GM21381 (cell line): Measurements from ENCODE around the gene TRIM13.

ENCODE experiments used
- ATAC-seq: cut with Tn5 transposase; IDR thresholded peaks from one replicate; pipeline ENCODE4 v1.9.1; 2021; ENCODE audit warnings: mild to moderate bottlenecking, moderate library complexity; ENCODE audit not compliant: unreplicated experiment

Gene TRIM13

DNA sequence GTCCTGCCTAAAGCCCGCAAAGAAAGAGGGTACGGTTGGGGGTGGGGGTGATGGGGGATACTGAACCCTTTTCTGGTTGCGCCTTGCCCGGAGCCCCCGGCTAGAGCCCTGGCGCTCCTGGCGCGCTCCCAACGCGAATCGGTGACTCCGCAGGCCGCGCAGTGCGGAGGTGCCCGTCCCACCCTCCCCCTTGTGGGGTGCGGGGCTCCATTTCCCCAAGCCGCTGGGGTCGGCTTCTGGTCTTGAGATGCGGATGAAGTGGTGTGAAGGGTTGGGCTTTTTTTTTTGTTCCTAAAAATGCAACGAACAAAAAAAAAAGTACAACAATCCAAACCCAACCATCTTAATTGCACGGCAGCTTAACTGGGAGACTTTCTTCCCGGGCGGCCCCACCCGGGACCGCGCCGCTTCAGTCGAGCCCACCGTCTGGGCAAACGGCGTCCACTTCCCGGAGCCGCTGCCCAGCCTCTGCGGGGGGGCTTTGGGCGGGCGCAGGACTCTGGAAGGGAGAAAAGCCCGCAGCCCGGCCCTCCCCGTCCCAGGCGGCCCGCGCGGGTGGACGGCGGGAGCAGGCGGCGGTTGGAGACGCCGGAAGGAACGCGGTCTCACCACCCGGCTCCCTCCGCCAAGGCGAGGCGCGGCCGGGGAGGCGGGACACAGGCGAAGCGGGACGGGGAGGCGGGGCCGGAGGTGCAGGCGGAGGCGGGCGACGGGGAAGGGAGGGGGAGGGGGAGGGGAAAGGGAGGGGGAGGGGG is 504 bp upstream of the TRIM13 start:
- peak; percentile 61 for ATAC-seq

DNA sequence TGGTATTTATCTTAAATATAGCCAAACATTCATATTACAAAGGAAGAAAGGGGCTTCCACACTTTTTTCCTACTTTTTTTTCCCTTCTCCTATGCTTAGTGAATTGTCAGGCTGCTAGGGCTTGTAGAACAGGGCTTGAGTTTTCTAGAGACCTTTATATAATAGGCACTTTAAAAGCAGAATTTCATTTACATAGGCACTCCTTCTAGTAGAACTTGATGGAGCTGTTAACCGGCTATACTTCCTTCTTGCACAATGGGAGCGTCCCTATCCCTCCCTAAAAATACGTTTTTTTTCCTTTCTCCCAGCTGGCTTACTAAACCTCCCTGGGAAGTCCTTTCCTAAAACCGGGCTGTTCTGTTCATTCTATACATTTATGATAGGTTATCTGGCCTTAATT is 1.1 kb downstream of the TRIM13 start:
- ATAC-seq = no peak

DNA sequence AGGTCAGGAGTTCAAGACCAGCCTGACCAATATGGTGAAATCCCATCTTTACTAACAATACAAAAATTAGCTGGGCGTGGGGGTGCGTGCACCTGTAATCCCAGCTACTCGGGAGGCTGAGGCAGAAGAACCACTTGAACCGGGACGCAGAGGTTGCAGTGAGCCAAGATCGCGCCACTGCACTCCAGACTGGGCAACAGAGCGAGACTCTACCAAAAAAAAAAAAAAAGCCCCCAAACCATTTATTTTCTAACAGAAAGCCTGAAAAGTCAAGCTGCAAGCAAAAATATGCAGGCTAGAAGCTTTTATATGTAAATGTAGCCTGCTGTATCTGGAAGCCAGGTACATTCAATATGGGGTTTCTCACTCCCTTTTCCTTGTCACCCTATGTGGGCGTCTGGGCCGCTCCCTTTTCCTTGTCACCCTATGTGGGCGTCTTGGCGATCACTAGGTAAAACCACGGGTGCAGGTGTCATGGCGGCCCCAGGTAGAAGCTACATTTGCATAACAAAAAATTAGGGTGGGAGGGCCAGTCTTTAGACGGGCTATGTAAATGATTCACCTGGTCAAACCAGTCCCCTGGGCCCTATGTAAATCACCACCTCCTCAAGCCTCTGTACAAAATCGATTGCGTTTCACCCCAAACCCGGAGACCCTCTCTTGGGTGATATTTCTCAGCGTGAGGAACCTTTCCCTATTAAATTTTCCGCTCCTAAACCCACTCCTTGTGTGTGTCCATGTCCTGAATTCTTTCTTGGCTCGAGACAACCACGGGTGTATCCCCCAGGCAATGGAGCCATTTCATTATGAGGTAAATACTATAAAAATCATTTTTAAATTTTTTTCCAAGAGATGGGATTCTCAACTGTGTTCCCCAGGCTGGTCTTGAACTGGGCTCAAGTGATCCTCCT is 2.1 kb downstream of the TRIM13 start:
- ATAC-seq = no peak

DNA sequence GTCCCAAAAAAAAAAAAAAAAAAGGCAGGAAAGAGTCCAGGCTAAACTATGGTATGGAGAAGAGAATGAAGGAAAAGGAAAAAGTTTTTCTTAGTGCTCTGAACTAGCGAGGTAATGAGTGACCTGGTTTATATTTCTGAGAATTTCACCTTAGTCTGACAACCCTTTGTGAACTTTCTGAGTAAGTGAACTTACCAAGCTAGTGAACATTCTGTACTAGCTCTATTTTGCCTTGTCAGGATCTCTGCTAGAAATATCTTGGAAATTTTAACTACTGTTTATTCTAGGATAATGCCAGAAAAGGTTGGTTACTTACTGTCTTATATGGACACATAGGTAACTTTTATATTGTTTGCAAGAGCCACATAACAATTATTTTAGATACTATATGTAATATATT is 4.4 kb downstream of the TRIM13 start:
- ATAC-seq = no peak

DNA sequence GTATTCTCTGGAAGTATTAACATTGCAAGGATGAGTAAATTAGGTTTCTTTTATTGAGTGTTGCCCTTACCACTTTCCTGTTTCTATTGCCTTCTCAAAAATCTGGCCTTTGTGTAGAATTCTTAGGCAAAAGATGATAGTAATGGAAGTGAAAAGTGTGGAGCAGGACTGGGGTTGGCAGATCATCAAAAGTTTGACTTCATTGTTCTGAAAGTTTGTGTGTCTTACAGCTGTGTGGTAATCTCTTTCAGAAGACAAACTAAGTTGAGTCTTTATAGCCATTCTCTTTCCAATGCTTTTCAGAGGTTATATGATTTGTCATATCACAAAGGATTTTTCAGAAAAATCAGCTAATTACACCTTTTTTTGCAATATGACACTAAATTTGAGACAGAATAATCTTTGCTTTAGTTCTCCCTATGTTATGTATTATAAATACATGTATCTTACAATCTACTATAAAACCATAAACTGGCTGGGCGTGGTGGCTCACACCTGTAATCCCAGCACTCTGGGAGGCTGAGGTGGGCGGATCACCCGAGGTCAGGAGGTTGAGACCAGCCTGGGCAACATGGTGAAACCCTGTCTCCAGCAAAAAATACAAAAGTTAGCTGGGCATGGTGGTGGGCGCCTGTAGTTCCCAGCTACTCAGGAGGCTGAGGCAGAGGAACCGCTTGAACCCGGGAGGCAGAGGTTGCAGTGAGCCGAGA is 9.7 kb downstream of the TRIM13 start:
- ATAC-seq = no peak

DNA sequence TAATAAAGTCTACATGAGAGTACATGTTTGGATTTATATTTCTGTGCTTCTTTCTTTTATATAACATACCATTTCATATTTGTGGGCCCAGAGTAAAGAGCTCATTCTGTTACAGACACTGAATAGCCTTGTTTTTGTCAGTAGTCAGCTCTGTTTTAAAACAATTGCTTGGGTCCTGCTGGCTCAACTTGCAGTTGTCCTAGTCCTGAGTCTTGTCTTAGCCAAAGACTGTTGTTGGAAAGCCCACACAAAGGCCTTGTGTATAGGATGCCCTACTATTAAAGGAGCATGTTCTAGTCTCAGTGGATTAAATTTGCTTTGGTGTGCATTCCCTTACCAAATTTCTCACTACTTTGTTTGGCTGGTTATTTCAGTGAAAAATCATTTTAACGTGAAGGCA is 14.6 kb downstream of the TRIM13 start:
- no peak for ATAC-seq

DNA sequence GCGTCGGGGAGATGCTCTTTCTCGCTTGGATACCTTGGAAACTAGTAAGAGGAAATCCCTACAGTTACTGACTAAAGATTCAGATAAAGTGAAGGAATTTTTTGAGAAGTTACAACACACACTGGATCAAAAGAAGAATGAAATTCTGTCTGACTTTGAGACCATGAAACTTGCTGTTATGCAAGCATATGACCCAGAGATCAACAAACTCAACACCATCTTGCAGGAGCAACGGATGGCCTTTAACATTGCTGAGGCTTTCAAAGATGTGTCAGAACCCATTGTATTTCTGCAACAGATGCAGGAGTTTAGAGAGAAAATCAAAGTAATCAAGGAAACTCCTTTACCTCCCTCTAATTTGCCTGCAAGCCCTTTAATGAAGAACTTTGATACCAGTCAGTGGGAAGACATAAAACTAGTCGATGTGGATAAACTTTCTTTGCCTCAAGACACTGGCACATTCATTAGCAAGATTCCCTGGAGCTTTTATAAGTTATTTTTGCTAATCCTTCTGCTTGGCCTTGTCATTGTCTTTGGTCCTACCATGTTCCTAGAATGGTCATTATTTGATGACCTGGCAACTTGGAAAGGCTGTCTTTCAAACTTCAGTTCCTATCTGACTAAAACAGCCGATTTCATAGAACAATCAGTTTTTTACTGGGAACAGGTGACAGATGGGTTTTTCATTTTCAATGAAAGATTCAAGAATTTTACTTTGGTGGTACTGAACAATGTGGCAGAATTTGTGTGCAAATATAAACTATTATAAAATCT is 15.7 kb downstream of the TRIM13 start:
- no peak for ATAC-seq

DNA sequence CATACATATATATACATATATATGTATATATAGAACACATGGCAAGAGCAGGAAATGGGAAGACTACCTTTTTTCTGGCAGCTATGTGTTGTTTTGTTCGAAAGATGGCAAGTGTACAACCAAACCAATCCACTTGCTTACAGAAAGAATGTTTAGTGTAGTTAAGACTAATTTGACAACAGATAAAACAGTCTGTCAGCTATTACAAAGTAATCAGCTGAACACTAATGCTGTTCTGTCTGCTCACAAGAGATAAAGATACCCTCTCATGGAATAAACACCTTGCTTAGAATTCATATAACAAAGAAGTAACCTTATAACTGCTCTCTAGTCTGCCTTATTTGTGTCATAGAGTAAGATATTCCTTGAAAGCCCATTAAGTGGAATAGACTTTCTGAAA is 17.5 kb downstream of the TRIM13 start:
- no peak for ATAC-seq

DNA sequence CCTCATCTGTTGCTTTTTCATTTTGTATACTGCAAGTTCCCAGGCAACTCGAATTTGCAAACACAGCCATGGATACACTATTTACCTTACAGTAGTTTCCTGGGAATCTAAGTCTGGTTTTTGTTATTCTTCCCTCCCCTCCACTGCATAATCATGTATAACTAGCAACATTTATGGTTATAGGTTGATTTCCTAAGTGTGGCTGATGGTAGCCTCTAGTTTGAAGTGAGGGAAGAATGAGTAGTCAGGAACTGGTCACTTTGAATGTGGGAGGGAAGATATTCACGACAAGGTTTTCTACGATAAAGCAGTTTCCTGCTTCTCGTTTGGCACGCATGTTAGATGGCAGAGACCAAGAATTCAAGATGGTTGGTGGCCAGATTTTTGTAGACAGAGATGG is 18.4 kb downstream of the TRIM13 start, which contains the start of gene KCNRG:
KCNRG (plus strand) TSS at position 187 of the 400 bp plus-strand sequence; CDS start at position 237, 50 bp downstream.
- ATAC-seq = no peak

DNA sequence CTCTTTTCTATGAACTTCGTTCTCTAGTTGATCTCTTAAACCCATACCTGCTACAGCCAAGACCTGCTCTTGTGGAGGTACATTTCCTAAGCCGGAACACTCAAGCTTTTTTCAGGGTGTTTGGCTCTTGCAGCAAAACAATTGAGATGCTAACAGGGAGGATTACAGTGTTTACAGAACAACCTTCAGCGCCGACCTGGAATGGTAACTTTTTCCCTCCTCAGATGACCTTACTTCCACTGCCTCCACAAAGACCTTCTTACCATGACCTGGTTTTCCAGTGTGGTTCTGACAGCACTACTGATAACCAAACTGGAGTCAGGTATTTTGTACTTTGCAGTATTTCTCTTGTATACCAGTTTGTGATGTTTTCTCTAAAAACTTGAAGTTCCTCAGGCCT is 18.9 kb downstream of the TRIM13 start:
- no peak for ATAC-seq

DNA sequence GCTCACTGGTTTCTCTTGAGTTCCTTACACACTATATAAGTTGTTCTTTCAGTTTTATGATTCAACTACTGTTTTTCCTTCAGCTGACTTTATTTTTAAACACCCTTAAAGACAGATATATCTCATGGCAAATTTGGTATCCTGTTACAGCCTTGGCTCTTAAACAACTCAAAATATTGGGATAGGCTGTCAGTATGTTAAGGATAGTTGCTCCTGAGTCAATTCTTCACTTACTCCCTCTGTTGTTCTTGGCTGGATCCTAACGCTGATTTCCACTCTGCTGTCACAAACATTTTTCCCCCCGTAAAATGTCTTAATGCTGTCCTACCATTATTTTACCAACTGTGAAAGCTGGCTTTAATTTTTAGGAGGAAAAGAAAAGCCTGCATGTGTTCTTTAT is 19.6 kb downstream of the TRIM13 start:
- no peak for ATAC-seq

DNA sequence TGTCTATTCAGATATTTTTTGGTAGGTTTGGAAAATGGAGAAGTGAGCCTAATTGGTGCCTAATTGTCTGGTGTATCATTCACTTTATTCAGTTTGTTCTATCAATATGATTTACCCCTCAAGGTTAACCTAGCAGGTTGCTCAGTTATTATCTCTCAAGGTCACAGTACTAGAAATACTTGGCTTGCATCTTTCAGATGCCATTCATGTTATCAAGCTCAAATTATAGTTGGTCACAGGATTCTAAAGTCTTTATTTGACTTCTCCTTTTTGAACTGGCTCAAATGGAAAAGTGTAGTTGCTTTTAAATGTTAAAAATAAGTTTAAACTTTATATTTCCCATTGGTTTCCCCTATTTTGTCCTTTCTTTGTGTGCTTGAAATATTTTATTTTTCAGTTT is 21.0 kb downstream of the TRIM13 start:
- ATAC-seq = no peak

DNA sequence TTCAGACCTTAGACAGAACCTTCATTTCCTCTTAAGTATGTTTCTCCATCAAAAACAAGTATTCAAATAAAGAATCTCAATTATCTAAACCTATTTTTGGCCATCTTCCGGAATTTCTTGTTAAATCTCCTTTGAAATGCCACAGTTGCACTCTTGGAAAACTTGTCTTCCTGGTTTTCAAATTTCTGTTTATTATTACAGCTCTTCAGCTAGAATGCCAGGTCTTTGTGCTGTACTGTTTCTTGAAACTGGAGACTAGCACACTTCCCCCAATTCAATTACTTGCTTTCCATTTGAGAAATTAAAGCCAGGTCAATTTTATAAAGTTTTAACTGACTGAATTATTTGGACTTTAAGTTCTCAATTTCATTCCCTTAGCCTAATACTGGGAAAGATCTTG is 28.6 kb downstream of the TRIM13 start:
- no peak for ATAC-seq

DNA sequence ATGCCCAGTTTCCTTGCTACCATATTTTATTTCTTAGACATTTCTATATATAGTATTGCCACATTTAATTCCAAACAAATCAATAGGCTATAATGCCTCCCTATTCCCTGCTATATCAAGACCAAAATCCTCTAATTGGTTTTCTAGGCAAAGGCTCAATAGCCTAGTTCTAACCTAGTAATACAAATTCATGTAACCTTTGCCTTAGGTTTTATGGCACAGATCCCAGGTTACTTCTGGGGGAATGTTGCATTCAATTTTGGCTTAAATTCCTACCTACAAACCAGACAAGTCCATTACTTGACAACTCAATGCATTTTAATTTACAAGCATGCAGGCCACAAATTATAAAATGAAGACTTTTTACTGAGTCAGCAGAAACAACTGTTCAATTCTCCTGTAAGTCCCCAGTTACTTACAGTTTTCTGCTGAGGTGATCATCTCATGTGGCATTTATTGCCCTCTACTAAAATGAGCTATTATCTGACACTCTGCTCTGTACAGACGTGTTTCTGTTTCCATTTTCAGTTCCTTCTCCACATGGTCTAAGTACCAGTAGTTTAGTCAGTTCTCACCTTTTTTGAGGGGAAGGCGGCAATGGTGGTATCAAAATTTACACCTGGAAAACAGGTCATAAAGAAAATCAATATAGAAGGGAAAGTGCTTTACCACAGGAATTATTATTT is 30.1 kb downstream of the TRIM13 start:
- peak; percentile 99 for ATAC-seq

DNA sequence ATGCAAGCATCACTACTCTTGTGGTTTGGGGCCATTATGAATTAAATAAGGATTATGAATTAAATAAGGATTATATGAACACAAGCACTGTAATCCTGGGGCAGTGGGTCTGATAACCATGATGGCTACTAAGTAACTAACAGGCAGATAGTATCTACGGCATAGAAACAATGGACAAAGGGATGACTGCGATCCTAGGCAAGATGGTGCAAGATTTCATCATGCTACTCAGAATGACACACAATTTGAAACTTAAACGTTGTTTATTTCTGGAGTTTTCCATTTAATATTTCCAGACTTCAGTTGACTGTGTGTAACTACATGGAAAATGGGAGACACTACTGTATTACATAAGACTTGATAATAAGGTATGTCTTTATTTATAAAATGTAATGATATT is 33.5 kb downstream of the TRIM13 start:
- no peak for ATAC-seq

DNA sequence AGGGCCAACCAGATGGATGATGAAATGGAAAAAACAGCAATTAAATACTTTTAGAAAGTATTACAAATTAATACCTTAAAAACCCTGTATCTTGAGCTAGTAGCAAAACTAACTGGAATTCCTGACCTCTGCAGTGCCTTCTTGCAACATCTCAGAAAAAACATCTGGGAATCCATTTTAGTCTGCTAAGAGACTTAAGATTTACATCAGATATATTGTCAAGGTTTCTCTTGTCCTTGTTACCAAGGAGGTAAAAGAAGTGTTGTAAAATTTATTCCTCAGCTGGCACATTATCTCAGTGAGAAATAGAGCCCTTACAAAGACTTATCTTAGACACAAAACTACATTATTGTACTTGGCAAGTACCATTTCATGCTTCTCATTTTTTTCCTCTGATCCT is 36.9 kb downstream of the TRIM13 start:
- no peak for ATAC-seq

DNA sequence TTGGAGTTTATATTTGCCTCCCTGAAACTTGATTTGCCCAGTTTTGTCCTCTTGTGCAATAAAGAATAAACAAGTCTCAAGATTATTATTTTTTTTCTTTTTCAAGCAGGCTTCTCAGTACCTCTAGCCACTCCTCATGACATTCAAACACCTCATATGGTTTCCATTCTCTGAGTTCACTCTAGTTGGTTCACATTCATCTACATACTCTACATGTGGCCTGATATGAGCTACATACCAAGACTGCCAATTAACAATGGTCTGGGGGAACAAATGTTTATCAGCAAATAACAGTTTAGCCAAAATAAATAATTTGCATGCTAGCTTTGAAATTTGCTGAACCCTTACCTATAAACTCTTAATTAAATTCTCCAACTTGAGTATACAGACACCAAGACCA is 40.9 kb downstream of the TRIM13 start:
- ATAC-seq = no peak

DNA sequence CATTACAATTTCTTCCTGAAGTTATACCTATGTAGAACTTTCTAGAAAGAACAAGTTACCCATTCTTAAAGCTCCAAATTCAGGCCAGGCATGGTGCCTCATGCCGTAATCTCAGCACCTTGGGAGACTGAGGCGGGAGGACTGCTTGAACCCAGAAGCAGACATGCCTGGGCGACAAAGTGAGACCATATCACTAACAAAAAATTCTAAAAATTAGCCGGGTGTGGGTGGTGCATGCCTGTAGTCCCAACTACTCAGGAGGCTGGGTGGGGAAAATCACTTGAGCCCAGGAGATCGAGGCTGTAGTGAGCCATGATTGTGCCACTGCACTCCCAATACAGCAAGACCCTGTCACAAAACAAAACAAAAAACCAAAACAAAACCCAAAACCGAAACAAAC is 41.4 kb downstream of the TRIM13 start:
- ATAC-seq = no peak

DNA sequence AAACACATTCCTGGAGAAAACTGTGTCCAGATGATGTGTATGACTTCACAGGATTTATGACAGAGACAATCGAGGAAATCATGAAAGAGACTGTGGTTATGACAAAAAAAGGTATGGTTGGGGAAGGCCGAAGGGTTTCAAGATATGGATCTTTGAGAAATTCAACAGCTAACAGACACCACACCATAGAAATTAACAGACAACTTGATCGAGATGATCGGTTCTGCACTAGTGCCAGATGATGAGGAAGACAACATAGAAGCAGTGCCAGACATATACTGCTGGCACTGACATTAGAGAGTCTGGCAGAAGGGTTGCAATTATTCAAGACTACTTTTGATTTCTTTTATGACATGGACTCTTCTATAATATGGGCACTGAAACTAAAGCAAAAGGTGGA is 55.6 kb downstream of the TRIM13 start:
- ATAC-seq = no peak

DNA sequence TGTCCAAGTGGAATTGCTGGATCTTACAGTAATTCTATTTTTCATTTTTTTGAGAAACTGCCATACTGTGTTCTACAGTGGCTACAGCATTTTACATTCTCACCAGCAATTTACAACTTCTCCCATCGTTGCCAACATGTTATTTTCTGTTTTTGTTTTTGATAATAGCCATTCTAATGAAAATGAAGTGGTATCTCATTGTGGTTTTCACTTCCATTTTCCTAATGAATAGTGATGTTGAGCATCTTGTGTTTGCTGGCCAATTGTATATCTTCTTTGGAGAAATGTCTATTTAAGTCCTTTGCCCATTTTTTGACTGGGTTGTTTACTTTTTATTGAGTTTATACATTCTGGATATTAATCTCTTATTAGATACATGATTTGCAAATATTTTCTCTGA is 57.0 kb downstream of the TRIM13 start:
- ATAC-seq = no peak
